ENCODE results near the gene COL6A2. TPM values are rescaled to one million over a fixed set of nuclear protein-coding genes. Genes with fewer than 3 reads are reported as not detected.
A peak's percentile ranks its signal among the peaks of the same experiment; 100 is the strongest.

The COL6A2 gene
- total RNA-seq, 2 donors from 2014 or later = 249 to 252 TPM

DNA sequence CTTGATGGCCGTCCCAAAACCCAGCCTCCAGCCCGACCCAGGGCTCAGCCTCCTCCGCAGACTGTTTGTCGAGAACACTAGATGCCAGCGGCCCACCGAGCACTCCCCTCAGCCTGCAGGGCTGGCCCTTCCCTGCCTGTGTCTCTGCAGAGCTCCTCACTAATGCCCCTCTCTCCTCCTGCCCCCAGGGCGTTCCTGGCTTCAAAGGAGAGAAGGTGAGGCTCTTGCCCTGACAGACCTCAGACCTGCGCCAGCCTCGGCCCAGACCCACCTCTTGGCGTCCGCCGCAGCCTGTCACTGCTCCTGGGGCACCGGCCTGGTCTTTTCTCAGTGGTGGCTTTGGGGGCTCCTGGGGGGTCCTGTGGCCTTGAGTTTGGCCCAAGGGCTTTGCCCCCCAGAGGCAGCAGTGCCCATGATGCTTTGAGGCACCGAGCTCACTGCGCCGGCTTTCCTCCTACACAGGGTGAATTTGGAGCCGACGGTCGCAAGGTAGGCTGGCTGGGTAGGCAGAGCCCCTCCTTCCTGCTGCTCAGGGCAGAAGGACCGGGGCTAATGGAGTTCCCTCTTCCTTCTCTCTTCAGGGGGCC lies 18.4 kb downstream of the COL6A2 start:
- peaks cover 0 to 6% of the 10 kb centered on the region in 2 donors for H3K9me3 ChIP-seq
- peak; percentile 50 for DNase-seq (ENCODE audit: low spot score)
- no peak overlapping the region for H3K27ac ChIP-seq

DNA sequence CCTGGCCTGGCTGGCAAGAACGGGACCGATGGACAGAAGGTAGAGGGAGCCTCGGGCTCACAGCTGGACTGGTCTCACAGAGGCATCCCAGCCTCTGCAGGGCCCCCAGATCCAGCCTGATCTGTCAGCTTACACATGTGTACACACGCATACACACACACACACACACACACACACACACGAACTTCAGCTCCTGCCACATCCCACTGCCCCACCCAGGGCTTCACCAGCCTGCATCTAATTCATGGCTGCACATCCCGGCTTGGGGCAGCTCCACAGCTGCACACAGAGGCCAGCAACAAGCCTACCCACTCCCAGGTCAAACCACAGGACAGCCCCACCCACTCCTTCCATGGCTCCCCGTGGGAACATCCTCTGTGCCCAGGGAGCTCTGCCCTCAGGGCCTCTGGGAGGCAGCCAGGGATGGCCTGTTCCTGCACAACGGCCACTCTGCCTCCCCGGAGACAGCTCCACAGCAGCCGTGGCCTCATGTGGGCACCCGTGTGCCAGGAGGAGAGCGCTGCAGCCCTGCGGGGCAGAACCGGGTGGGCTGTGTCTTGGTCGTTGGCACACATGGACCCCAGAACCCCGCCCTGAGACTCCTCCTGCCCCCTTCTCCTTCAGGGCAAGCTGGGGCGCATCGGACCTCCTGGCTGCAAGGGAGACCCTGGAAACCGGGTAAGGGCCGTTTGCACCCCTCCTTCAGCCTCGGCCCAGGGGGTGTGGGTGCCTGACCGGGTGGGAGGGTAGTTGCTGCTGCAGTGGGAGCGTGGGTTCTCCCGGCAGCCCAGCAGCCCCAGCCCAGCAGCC lies 19.1 kb downstream of the COL6A2 start:
- no peak for DNase-seq (ENCODE audit: low spot score)
- H3K27me3 ChIP-seq = no peaks in the 10 kb centered on the region
- no peak overlapping the region for H3K4me3 ChIP-seq
- peaks cover 98% of the 10 kb centered on the region for H3K36me3 ChIP-seq
- H3K27ac ChIP-seq = no peak overlapping the region
- TF ChIP-seq, protein P1, sequence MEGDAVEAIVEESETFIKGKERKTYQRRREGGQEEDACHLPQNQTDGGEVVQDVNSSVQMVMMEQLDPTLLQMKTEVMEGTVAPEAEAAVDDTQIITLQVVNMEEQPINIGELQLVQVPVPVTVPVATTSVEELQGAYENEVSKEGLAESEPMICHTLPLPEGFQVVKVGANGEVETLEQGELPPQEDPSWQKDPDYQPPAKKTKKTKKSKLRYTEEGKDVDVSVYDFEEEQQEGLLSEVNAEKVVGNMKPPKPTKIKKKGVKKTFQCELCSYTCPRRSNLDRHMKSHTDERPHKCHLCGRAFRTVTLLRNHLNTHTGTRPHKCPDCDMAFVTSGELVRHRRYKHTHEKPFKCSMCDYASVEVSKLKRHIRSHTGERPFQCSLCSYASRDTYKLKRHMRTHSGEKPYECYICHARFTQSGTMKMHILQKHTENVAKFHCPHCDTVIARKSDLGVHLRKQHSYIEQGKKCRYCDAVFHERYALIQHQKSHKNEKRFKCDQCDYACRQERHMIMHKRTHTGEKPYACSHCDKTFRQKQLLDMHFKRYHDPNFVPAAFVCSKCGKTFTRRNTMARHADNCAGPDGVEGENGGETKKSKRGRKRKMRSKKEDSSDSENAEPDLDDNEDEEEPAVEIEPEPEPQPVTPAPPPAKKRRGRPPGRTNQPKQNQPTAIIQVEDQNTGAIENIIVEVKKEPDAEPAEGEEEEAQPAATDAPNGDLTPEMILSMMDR (IDR thresholded peaks at IDR 0.05) = no peak
- H3K4me1 ChIP-seq = no peaks in the 10 kb centered on the region
- H3K9me3 ChIP-seq = peaks cover 0 to 6% of the 10 kb centered on the region in 2 donors

More for the DNA sequence above, 18.4 kb downstream of the COL6A2 start:
- Histone ChIP-seq H3K36me3 (peaks cover 95% of the 10 kb centered on the region), H3K4me3 (no peak overlapping the region), H3K27me3 (no peaks in the 10 kb centered on the region), H3K4me1 (peaks cover 0 to under 1% of the 10 kb centered on the region in 2 donors)
- TF ChIP-seq, protein P1 (IDR thresholded peaks at IDR 0.05) = no peak

DNA sequence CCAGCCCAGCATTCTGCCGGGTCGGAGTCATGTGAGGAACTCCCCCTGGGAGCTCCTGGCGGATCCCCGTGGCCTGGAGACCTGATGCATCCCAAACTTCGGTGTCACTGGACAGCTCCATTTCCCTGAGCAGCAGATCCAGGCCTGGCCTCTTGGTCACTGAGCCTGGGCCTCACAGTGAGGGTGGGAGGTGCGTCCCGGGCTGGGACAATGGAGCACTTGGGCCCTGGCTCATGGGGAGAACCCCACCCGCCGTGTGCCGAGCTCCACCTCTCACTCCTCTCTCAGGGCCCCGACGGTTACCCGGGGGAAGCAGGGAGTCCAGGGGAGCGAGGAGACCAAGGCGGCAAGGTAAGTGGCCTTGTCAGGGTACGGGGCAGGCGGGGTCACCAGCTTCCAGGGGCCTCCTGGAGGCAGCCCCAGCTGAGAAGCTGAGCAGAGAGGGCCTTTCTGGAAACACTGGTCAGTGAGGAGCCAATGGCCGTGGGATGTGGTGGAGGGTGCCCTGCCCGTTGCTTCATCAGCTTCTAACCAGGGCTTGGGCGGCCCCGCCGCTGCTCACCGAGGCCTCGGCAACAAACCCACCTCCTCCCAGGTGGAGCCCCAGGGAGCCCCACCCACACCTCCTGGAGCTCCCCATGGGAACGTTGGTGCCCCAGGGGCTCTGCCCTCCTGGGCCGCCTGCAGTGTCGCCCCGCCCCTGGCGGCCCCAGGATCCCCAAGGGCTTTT lies 19.8 kb downstream of the COL6A2 start:
- H3K9me3 ChIP-seq = peaks cover 0 to 6% of the 10 kb centered on the region in 2 donors
- DNase-seq (ENCODE audit: low spot score) = no peak
- H3K27me3 ChIP-seq = no peaks in the 10 kb centered on the region
- no peak overlapping the region for H3K4me3 ChIP-seq
- H3K27ac ChIP-seq = no peak overlapping the region
- TF ChIP-seq, protein P1 (IDR thresholded peaks at IDR 0.05) = no peak
- peaks cover 98% of the 10 kb centered on the region for H3K36me3 ChIP-seq
- no peaks in the 10 kb centered on the region for H3K4me1 ChIP-seq

DNA sequence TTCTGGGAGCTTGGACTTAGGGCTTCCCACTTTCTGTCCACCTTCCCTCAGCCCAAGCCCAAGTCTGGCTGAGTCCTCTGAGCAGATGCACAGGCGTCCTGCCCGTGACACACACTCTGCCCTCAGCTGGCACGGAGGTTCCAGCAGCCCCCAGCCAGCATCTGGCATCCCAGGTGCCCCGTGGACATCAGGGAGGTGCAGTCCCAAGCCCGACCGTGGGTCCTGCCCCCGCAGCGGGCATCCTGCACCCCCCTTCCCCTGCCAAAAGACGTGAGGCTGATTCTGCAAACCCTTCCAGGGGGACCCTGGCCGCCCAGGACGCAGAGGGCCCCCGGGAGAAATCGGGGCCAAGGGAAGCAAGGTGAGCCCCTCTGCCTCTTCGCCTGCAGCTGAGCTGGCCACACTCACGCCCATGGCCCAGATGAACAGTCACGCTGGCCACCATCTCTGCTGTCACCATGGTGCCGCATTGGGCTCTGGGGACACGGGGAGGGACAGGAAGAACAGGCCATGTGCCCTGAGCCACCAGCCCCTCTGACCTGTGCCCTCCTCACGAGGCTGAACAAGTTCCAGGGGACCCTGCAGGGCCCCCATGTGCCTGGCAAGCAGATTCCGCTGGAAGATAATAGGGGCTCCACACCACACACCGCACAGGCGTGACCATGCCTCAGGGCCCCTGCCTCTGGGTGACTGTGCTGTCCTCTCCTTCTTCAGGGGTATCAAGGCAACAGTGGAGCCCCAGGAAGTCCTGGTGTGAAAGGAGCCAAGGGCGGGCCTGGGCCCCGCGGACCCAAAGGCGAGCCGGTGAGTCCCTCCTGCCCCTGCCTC lies 20.6 kb downstream of the COL6A2 start:
- H3K4me3 ChIP-seq = no peak overlapping the region
- no peaks in the 10 kb centered on the region for H3K27me3 ChIP-seq
- TF ChIP-seq, protein P1 (IDR thresholded peaks at IDR 0.05) = no peak
- no peak for DNase-seq (ENCODE audit: low spot score)
- peaks cover 97% of the 10 kb centered on the region for H3K36me3 ChIP-seq
- H3K9me3 ChIP-seq = peaks cover 0 to 6% of the 10 kb centered on the region in 2 donors
- no peaks in the 10 kb centered on the region for H3K4me1 ChIP-seq
- no peak overlapping the region for H3K27ac ChIP-seq

DNA sequence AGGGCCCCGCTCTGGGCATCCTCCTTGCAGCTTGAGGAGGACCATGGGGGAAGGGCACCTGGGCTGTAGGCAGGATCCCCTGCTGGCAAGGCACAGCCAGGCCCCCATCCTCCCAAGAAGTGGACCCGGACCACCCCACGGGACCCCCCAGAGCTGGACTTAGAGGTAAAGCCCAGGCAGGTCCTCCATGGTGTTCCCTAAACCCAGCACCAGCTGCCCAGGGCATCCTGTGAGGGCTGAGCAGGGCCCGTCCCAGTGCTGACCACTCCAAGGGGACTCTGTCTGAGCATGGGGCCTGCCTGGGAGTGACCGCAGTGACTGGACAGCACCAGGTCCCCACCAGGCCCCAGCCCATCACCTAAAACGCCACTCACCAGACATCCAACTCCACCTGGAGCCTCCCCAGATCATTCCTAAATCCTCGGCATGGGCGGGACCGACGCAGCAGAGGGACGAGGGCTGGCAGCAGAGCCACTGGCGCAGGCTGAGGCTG lies 21.3 kb downstream of the COL6A2 start:
- Histone ChIP-seq H3K27me3 (no peaks in the 10 kb centered on the region), H3K27ac (no peak overlapping the region), H3K9me3 (peaks cover 0 to 6% of the 10 kb centered on the region in 2 donors), H3K36me3 (peaks cover 91% of the 10 kb centered on the region), H3K4me1 (no peaks in the 10 kb centered on the region), H3K4me3 (no peak overlapping the region)
- no peak for DNase-seq (ENCODE audit: low spot score)
- TF ChIP-seq, protein P1 (IDR thresholded peaks at IDR 0.05) = no peak
